Activated naive CD8-positive, alpha-beta T cell treated with anti-CD3 and anti-CD28 coated beads, Interleukin-2, amount 50 U/mL, for 24 hours (primary cell): ENCODE data around the gene COPZ1.
A peak's percentile ranks its signal among the peaks of the same experiment; 100 is the strongest.

Source experiments
- ATAC-seq: fragments of 150-1000 bp; cut with Tn5 transposase; one replicate; pipeline ENCODE4 v1.10.0; 2021
- DNase-seq: peaks from one replicate; pipeline ENCODE4 v3.0.0; 2021
- H3K27ac Mint-ChIP-seq: one replicate; pipeline ENCODE4 v1.8.0; 2021; ENCODE audit warnings: mild to moderate bottlenecking, mixed read lengths
- H3K27me3 Mint-ChIP-seq: one replicate; pipeline ENCODE4 v1.8.0; 2021; ENCODE audit warnings: mixed read lengths
- H3K36me3 Mint-ChIP-seq: one replicate; pipeline ENCODE4 v1.8.0; 2021; ENCODE audit warnings: low read depth, mixed read lengths
- H3K4me1 Mint-ChIP-seq: one replicate; pipeline ENCODE4 v1.8.0; 2021; ENCODE audit warnings: mixed read lengths
- H3K4me3 Mint-ChIP-seq: one replicate; pipeline ENCODE4 v1.8.0; 2021; ENCODE audit warnings: mild to moderate bottlenecking, moderate library complexity, mixed read lengths
- H3K9me3 Mint-ChIP-seq: one replicate; pipeline ENCODE4 v1.8.0; 2021; ENCODE audit warnings: mixed read lengths

COPZ1 gene

GRCh38 chr12:54356951-54357356 lies 32.0 kb downstream of the COPZ1 start:
- Mint-ChIP-seq H3K27me3 (no peaks in the 10 kb centered on the region), H3K27ac (no peak overlapping the region), H3K4me3 (no peak overlapping the region), H3K9me3 (no peaks in the 10 kb centered on the region), H3K4me1 (peaks cover 13% of the 10 kb centered on the region), H3K36me3 (peaks cover under 1% of the 10 kb centered on the region)
- ATAC-seq (no peak), DNase-seq (no peak)

GRCh38 chr12:54357506-54358190 lies 32.7 kb downstream of the COPZ1 start:
- Mint-ChIP-seq H3K36me3 (no peaks in the 10 kb centered on the region), H3K4me1 (peaks cover 6% of the 10 kb centered on the region), H3K9me3 (no peaks in the 10 kb centered on the region), H3K27ac (no peak overlapping the region), H3K4me3 (no peak overlapping the region), H3K27me3 (no peaks in the 10 kb centered on the region)
- no peak for ATAC-seq
- DNase-seq: no peak

- DNase-seq: peak; percentile 53
- H3K27ac Mint-ChIP-seq: no peak overlapping the region
- no peak overlapping the region for H3K4me3 Mint-ChIP-seq
- peak; percentile 37 for ATAC-seq
- peaks cover 6% of the 10 kb centered on the region for H3K4me1 Mint-ChIP-seq
- H3K9me3 Mint-ChIP-seq: no peaks in the 10 kb centered on the region
- H3K27me3 Mint-ChIP-seq: no peaks in the 10 kb centered on the region
- no peaks in the 10 kb centered on the region for H3K36me3 Mint-ChIP-seq
These were observed 33.4 kb downstream of the COPZ1 start for GRCh38 chr12:54358191-54358944.

- Mint-ChIP-seq H3K27me3 (no peaks in the 10 kb centered on the region), H3K4me1 (peaks cover 11% of the 10 kb centered on the region), H3K9me3 (no peaks in the 10 kb centered on the region), H3K4me3 (no peak overlapping the region), H3K36me3 (no peaks in the 10 kb centered on the region), H3K27ac (no peak overlapping the region)
- peak; percentile 97 for ATAC-seq
- peak; percentile 86 for DNase-seq
These were observed 34.2 kb downstream of the COPZ1 start for GRCh38 chr12:54358945-54359761.

- DNase-seq (no peak), ATAC-seq (no peak)
- Mint-ChIP-seq H3K9me3 (no peaks in the 10 kb centered on the region), H3K27me3 (no peaks in the 10 kb centered on the region), H3K36me3 (no peaks in the 10 kb centered on the region), H3K27ac (peak overlapping the region; percentile 78), H3K4me1 (peaks cover 18% of the 10 kb centered on the region), H3K4me3 (no peak overlapping the region)
These were observed 34.9 kb downstream of the COPZ1 start for GRCh38 chr12:54359762-54360351.

GRCh38 chr12:54360717-54361456 lies 36.0 kb downstream of the COPZ1 start:
- Mint-ChIP-seq H3K27me3 (no peaks in the 10 kb centered on the region), H3K36me3 (no peaks in the 10 kb centered on the region), H3K4me1 (peaks cover 20% of the 10 kb centered on the region), H3K9me3 (no peaks in the 10 kb centered on the region), H3K27ac (peak overlapping the region; percentile 78), H3K4me3 (no peak overlapping the region)
- no peak for ATAC-seq
- DNase-seq: peak; percentile 74

- Mint-ChIP-seq H3K27ac (no peak overlapping the region), H3K9me3 (no peaks in the 10 kb centered on the region), H3K4me3 (no peak overlapping the region), H3K36me3 (no peaks in the 10 kb centered on the region), H3K27me3 (no peaks in the 10 kb centered on the region), H3K4me1 (peaks cover 23% of the 10 kb centered on the region)
- no peak for ATAC-seq
- no peak for DNase-seq
These were observed 38.1 kb downstream of the COPZ1 start for GRCh38 chr12:54363047-54363446.

GRCh38 chr12:54363618-54364017 lies 38.7 kb downstream of the COPZ1 start:
- H3K4me1 Mint-ChIP-seq: peaks cover 28% of the 10 kb centered on the region
- no peak overlapping the region for H3K4me3 Mint-ChIP-seq
- no peak for DNase-seq
- no peaks in the 10 kb centered on the region for H3K27me3 Mint-ChIP-seq
- ATAC-seq: no peak
- H3K27ac Mint-ChIP-seq: no peak overlapping the region
- H3K9me3 Mint-ChIP-seq: no peaks in the 10 kb centered on the region
- no peaks in the 10 kb centered on the region for H3K36me3 Mint-ChIP-seq

GRCh38 chr12:54364413-54364812 lies 39.5 kb downstream of the COPZ1 start, which contains the start of gene GPR84:
Gene GPR84, minus strand, starts transcription at chr12:54364486. Its CDS starts 635 bp downstream, at chr12:54363851.
- peak within 1 kb of the TSS; percentile 33 for H3K27ac Mint-ChIP-seq
- DNase-seq: no peak
- H3K4me1 Mint-ChIP-seq: peaks cover 33% of the 10 kb centered on the region
- H3K4me3 Mint-ChIP-seq: peak within 1 kb of the TSS; percentile 25
- peak; percentile 34 for ATAC-seq
- no peaks in the 10 kb centered on the region for H3K9me3 Mint-ChIP-seq
- no peaks in the 10 kb centered on the region for H3K36me3 Mint-ChIP-seq
- no peaks in the 10 kb centered on the region for H3K27me3 Mint-ChIP-seq

GRCh38 chr12:54368025-54368708 lies 43.2 kb downstream of the COPZ1 start:
- ATAC-seq (peak; percentile 8), DNase-seq (no peak)
- Mint-ChIP-seq H3K27ac (no peak overlapping the region), H3K4me3 (no peak overlapping the region), H3K4me1 (peaks cover 42% of the 10 kb centered on the region), H3K27me3 (no peaks in the 10 kb centered on the region), H3K36me3 (no peaks in the 10 kb centered on the region), H3K9me3 (no peaks in the 10 kb centered on the region)

GRCh38 chr12:54368709-54369596 lies 44.0 kb downstream of the COPZ1 start:
- no peak overlapping the region for H3K4me3 Mint-ChIP-seq
- H3K27me3 Mint-ChIP-seq: no peaks in the 10 kb centered on the region
- H3K4me1 Mint-ChIP-seq: peaks cover 42% of the 10 kb centered on the region
- no peaks in the 10 kb centered on the region for H3K36me3 Mint-ChIP-seq
- H3K9me3 Mint-ChIP-seq: no peaks in the 10 kb centered on the region
- DNase-seq (peak; percentile 95), ATAC-seq (peak; percentile 79)
- no peak overlapping the region for H3K27ac Mint-ChIP-seq

GRCh38 chr12:54369597-54370131 lies 44.7 kb downstream of the COPZ1 start:
- no peak for DNase-seq
- Mint-ChIP-seq H3K9me3 (no peaks in the 10 kb centered on the region), H3K27me3 (no peaks in the 10 kb centered on the region), H3K36me3 (no peaks in the 10 kb centered on the region), H3K4me1 (peaks cover 41% of the 10 kb centered on the region), H3K4me3 (no peak overlapping the region), H3K27ac (no peak overlapping the region)
- no peak for ATAC-seq
